Osteocyte (in vitro differentiated cells): ENCODE data around the gene SGCD. TPM values are rescaled to one million over a fixed set of nuclear protein-coding genes. Genes with fewer than 3 reads are reported as not detected.

ENCODE experiments used
- DNase-seq: peaks from one replicate; pipeline ENCODE4 v3.0.0; 2021; ENCODE audit warnings: mixed read lengths; ENCODE audit not compliant: unreplicated experiment; ENCODE audit errors: extremely low spot score
- H3K27ac Mint-ChIP-seq: one replicate; pipeline ENCODE4 v1.8.0; 2021; ENCODE audit warnings: mild to moderate bottlenecking, mixed read lengths; ENCODE audit not compliant: unreplicated experiment
- H3K27me3 Mint-ChIP-seq: one replicate; pipeline ENCODE4 v1.8.0; 2021; ENCODE audit warnings: mixed read lengths; ENCODE audit not compliant: unreplicated experiment
- H3K36me3 Mint-ChIP-seq: one replicate; pipeline ENCODE4 v1.8.0; 2021; ENCODE audit warnings: mixed read lengths; ENCODE audit not compliant: unreplicated experiment
- H3K4me1 Mint-ChIP-seq: one replicate; pipeline ENCODE4 v1.8.0; 2021; ENCODE audit warnings: mixed read lengths; ENCODE audit not compliant: unreplicated experiment
- H3K4me3 Mint-ChIP-seq: one replicate; pipeline ENCODE4 v1.8.0; 2021; ENCODE audit warnings: mild to moderate bottlenecking, moderate library complexity, mixed read lengths; ENCODE audit not compliant: unreplicated experiment
- H3K9me3 Mint-ChIP-seq: one replicate; pipeline ENCODE4 v1.8.0; 2021; ENCODE audit warnings: mixed read lengths; ENCODE audit not compliant: unreplicated experiment
- total RNA-seq: library from RNA; stranded (reverse); gene quantifications from 2 replicates; pipeline ENCODE4 v1.2.1, GENCODE V29; 2021
- TF ChIP-seq, protein P1 (sequence below): fragments of 200-600 bp; sonication (generic); IDR thresholded peaks from 2 replicates; pipeline ENCODE4 v1.5.0; 2021; ENCODE audit warnings: antibody characterized with exemption, mild to moderate bottlenecking, moderate library complexity

The SGCD gene
- total RNA-seq, 1 donor from 2014 or later: 13.1 TPM

DNA sequence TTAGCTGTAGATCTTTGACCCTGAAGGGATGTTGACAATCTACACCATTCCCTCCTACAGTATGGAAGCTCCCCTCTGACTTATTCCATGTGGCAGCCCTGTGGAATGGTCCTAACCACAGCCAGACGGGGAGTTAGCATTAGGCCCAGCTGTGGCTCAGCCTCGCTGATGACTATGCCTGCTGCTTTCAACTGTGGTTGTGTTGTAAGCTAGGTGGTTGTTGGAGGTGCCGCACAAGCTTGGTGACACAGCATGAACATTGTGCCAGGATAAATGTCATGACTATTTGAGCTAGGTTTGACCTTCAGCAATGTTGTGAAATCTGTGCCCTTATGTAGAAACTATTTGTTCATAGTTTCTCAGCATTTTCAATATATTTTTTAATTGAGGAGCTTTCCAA is 40.6 kb downstream of the SGCD start:
- TF ChIP-seq, protein P1, sequence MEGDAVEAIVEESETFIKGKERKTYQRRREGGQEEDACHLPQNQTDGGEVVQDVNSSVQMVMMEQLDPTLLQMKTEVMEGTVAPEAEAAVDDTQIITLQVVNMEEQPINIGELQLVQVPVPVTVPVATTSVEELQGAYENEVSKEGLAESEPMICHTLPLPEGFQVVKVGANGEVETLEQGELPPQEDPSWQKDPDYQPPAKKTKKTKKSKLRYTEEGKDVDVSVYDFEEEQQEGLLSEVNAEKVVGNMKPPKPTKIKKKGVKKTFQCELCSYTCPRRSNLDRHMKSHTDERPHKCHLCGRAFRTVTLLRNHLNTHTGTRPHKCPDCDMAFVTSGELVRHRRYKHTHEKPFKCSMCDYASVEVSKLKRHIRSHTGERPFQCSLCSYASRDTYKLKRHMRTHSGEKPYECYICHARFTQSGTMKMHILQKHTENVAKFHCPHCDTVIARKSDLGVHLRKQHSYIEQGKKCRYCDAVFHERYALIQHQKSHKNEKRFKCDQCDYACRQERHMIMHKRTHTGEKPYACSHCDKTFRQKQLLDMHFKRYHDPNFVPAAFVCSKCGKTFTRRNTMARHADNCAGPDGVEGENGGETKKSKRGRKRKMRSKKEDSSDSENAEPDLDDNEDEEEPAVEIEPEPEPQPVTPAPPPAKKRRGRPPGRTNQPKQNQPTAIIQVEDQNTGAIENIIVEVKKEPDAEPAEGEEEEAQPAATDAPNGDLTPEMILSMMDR: no peak
- DNase-seq: no peak
- H3K27ac Mint-ChIP-seq: no peak overlapping the region
- no peaks in the 10 kb centered on the region for H3K27me3 Mint-ChIP-seq
- H3K4me3 Mint-ChIP-seq: no peak overlapping the region
- H3K9me3 Mint-ChIP-seq: no peaks in the 10 kb centered on the region
- peaks cover 20% of the 10 kb centered on the region for H3K4me1 Mint-ChIP-seq
- H3K36me3 Mint-ChIP-seq: peaks cover 8% of the 10 kb centered on the region

DNA sequence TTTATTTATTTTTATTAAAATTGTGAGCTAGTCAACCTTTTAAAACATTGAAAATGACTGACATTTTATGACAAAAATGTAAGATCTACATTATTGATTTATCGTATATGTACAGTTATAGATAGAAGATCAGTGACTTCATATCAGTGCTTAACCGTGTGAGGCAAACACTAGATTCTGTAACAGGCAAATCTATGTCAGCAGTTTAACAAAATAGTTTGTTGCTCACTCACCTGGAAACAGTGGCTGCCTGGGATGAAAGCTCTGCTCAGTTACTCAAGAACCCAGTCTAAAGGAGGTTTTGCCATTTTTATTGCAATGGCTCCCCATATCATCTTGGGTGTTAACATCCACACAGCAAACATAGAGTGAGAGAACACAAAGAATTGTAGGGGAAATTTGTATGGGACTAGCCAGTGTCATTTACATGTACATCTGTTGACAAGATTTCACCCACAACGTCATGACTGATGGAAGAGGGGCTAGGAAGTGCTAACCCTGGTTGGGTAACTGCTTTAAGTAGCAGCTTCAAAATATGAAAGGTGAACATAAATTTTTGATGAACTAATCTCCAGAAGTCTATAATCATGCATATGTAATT is 49.0 kb downstream of the SGCD start:
- Mint-ChIP-seq H3K27me3 (no peaks in the 10 kb centered on the region), H3K4me3 (no peak overlapping the region), H3K4me1 (peaks cover 5% of the 10 kb centered on the region), H3K27ac (no peak overlapping the region), H3K36me3 (peaks cover 3% of the 10 kb centered on the region), H3K9me3 (no peaks in the 10 kb centered on the region)
- TF ChIP-seq, protein P1: no peak
- DNase-seq: no peak

DNA sequence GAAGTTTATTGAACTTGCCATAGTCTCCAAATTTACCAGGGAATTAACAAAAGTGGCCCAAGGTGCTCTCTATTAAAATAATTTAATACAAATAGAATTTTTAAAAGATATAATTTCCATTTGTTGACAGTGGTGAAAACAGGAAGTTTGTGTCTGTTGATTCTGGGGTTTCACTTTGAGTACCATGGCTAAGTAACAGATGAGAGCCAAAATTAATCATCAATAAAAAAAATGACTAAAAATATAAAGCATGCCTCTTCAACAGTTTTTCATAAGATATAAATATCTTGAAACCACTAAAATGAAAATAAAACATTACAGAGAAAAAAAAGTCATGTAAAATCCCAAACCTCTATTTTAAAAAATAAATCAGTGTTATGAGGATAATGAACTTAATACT is 49.8 kb downstream of the SGCD start:
- H3K27me3 Mint-ChIP-seq: no peaks in the 10 kb centered on the region
- H3K27ac Mint-ChIP-seq: no peak overlapping the region
- peaks cover 6% of the 10 kb centered on the region for H3K4me1 Mint-ChIP-seq
- no peaks in the 10 kb centered on the region for H3K9me3 Mint-ChIP-seq
- DNase-seq: no peak
- no peak overlapping the region for H3K4me3 Mint-ChIP-seq
- TF ChIP-seq, protein P1: no peak
- peaks cover 3% of the 10 kb centered on the region for H3K36me3 Mint-ChIP-seq

DNA sequence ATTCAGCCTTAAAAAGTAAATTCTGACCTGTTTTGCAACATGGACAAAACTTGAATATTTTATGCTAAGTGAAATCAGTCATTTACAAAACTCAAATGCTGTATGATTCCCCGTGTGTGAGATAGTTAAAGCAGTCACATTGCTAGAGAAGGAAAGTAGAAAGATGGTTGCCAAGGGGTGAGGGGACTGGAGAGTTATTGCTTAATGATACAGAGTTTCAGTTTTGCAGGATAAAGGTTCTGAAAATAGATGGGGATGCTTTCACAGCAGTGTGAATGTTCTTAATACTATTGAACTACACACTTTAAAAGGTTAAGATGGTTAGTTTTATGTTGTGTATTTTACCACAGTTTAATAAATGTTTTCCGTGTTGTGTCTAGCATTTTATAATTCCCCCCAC is 51.2 kb downstream of the SGCD start:
- Mint-ChIP-seq H3K4me1 (peaks cover 8% of the 10 kb centered on the region), H3K4me3 (no peak overlapping the region), H3K9me3 (no peaks in the 10 kb centered on the region), H3K36me3 (no peaks in the 10 kb centered on the region), H3K27ac (no peak overlapping the region), H3K27me3 (no peaks in the 10 kb centered on the region)
- DNase-seq: no peak
- TF ChIP-seq, protein P1: no peak

DNA sequence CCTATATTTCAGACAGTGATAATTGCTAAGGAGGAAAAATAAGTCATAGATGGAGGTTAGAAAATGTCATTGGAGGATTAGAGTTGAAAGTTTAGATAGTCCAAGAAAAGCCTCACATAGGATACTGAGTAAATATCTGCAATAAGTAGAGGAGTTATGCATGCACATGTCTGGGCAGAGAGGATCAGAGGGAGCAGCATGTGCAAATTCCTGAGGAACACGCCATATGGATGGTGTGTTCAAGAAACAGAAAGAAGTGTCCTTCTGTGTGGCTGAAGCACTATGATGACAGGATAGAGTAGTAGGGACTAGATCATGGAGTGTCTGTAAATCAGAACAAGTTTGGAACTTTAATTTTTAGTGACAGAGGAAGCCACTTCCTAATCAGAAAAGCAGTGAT is 52.2 kb downstream of the SGCD start:
- Mint-ChIP-seq H3K4me3 (no peak overlapping the region), H3K27me3 (no peaks in the 10 kb centered on the region), H3K36me3 (no peaks in the 10 kb centered on the region), H3K27ac (no peak overlapping the region), H3K4me1 (peaks cover 19% of the 10 kb centered on the region), H3K9me3 (no peaks in the 10 kb centered on the region)
- TF ChIP-seq, protein P1: no peak
- DNase-seq: no peak
